OCI-LY7 (cell line): Measurements from ENCODE around the gene COL8A1. TPM values are rescaled to one million over a fixed set of nuclear protein-coding genes. Genes with fewer than 3 reads are reported as not detected.
"Not testable (repeated sequence)": the region's sequence is repeated elsewhere in the genome, so short reads cannot be mapped to it uniquely, and the experiment has no call there.

Experiments used
- BruUV-seq: library from RNA; stranded (reverse); fragments of 400-500 nt; replicated peaks from 2 replicates; lab custom pipeline; 2021; lab: Mats Ljungman, UMichigan
- CTCF ChIA-PET: fragments of 300-600 bp; sonication (Branson Sonifier 250); formaldehyde crosslinking; loops from one replicate; lab custom pipeline; 2022; ENCODE audit warnings: antibody characterized with exemption; ENCODE audit not compliant: unreplicated experiment; lab: Charles Lee
- POLR2A ChIA-PET: fragments of 300-600 bp; sonication (Branson Sonifier 250); formaldehyde crosslinking; loops from one replicate; lab custom pipeline; 2022; ENCODE audit warnings: antibody characterized with exemption; lab: Charles Lee
- DNase-seq: peaks from one replicate; pipeline ENCODE4 v3.0.0-alpha.2; 2015; ENCODE audit warnings: low spot score
- H2AFZ ChIP-seq: fragments of 200-600 bp; sonication (generic), shearing (Covaris generic); 2 replicates; pipeline ENCODE4 v1.6.1; 2014; ENCODE audit warnings: mild to moderate bottlenecking, antibody characterized with exemption, low read length, moderate library complexity
- H3K27ac ChIP-seq: fragments of 200-600 bp; sonication (generic); 2 replicates; pipeline ENCODE4 v1.5.1; 2014; ENCODE audit warnings: mixed run types, low read depth, mild to moderate bottlenecking, moderate library complexity, low read length, inconsistent platforms; ENCODE audit not compliant: poor library complexity, severe bottlenecking
- H3K36me3 ChIP-seq: fragments of 200-600 bp; sonication (generic); 2 replicates; pipeline ENCODE4 v1.6.1; 2014; ENCODE audit warnings: mild to moderate bottlenecking, antibody characterized with exemption, low read length, moderate library complexity, mixed read lengths; ENCODE audit not compliant: insufficient read depth
- H3K4me1 ChIP-seq: fragments of 200-600 bp; sonication (generic); 2 replicates; pipeline ENCODE4 v1.5.1; 2014; ENCODE audit warnings: mild to moderate bottlenecking, low read length; ENCODE audit not compliant: insufficient read depth, poor library complexity, severe bottlenecking
- H3K4me2 ChIP-seq: fragments of 200-600 bp; sonication (generic); 2 replicates; pipeline ENCODE4 v1.6.1; 2014; ENCODE audit warnings: mild to moderate bottlenecking, low read length
- H3K4me3 ChIP-seq: fragments of 200-600 bp; sonication (generic); 2 replicates; pipeline ENCODE4 v1.5.1; 2014; ENCODE audit warnings: mild to moderate bottlenecking, low read depth, low read length; ENCODE audit not compliant: poor library complexity, severe bottlenecking
- H3K79me2 ChIP-seq: fragments of 200-600 bp; sonication (generic); 2 replicates; pipeline ENCODE4 v1.6.1; 2016; ENCODE audit warnings: low read depth, mild to moderate bottlenecking, low read length, moderate library complexity, mixed read lengths; ENCODE audit not compliant: insufficient read depth
- H3K9me2 ChIP-seq: fragments of 200-600 bp; sonication (generic); 2 replicates; pipeline ENCODE4 v1.6.1; 2016; ENCODE audit warnings: mild to moderate bottlenecking, low read length, mixed read lengths; ENCODE audit not compliant: insufficient read depth
- H3K9me3 ChIP-seq: fragments of 200-600 bp; sonication (generic); 2 replicates; pipeline ENCODE4 v1.6.1; 2014; ENCODE audit warnings: mild to moderate bottlenecking, mixed run types, low read length, mixed read lengths
- H4K20me1 ChIP-seq: fragments of 200-600 bp; sonication (generic); 2 replicates; pipeline ENCODE4 v1.6.1; 2014; ENCODE audit warnings: mild to moderate bottlenecking, antibody characterized with exemption, low read length, moderate library complexity, mixed read lengths; ENCODE audit not compliant: insufficient read depth
- EZH2phosphoT487 ChIP-seq: fragments of 200-600 bp; sonication (generic); IDR thresholded peaks from 2 replicates; pipeline ENCODE4 v1.6.1; 2018; ENCODE audit warnings: low read depth, borderline replicate concordance, mild to moderate bottlenecking, mixed run types, antibody characterized with exemption, low read length, moderate library complexity, mixed read lengths
- intact Hi-C: fragments of 100-400 bp; cut with micrococcal nuclease; formaldehyde crosslinking; loops from one replicate; pipeline ENCODE4 v1.10.0; 2022; ENCODE audit not compliant: unreplicated experiment
- total RNA-seq, 2 experiments: library from RNA; depleted of rRNA in 1 of 2; stranded (reverse); fragments of >200 nt in 1 of 2; shearing (Covaris generic) in 1 of 2; gene quantifications; 2 replicates each; pipeline ENCODE4 v1.2.3, GENCODE V29; 2014 to 2022
- TF ChIP-seq, protein P1 (sequence below): fragments of 200-600 bp; sonication (generic); conservative IDR thresholded peaks from 2 replicates; pipeline ENCODE4 v1.5.1; 2014; ENCODE audit warnings: mild to moderate bottlenecking, antibody characterized with exemption, low read length, moderate library complexity, mixed read lengths

Gene COL8A1
- total RNA-seq, 2 experiments from 2014 or later, result 0.10 TPM; not detected in 1

- H2AFZ ChIP-seq, result no peak overlapping the region
- H3K27ac ChIP-seq, result no peak overlapping the region
- no peaks in the 10 kb centered on the region for H3K4me1 ChIP-seq
- H3K9me3 ChIP-seq, result no peaks in the 10 kb centered on the region
- no peak overlapping the region for H3K4me3 ChIP-seq
- BruUV-seq, result no TSS peak
- CTCF ChIA-PET, result no interaction called here
- POLR2A ChIA-PET, result interaction anchor here (0.8 to 1.1 kb wide), 2 partner anchors 9 kb away, joined by 3 read pairs; no protein-coding TSS in a partner anchor
- H3K4me2 ChIP-seq, result no peak overlapping the region
- H4K20me1 ChIP-seq, result peaks cover 30% of the 10 kb centered on the region
- H3K79me2 ChIP-seq, result no peaks in the 10 kb centered on the region
- no peak for DNase-seq
- no peaks in the 10 kb centered on the region for H3K9me2 ChIP-seq
- no peak for TF ChIP-seq EZH2phosphoT487
- TF ChIP-seq, protein P1, sequence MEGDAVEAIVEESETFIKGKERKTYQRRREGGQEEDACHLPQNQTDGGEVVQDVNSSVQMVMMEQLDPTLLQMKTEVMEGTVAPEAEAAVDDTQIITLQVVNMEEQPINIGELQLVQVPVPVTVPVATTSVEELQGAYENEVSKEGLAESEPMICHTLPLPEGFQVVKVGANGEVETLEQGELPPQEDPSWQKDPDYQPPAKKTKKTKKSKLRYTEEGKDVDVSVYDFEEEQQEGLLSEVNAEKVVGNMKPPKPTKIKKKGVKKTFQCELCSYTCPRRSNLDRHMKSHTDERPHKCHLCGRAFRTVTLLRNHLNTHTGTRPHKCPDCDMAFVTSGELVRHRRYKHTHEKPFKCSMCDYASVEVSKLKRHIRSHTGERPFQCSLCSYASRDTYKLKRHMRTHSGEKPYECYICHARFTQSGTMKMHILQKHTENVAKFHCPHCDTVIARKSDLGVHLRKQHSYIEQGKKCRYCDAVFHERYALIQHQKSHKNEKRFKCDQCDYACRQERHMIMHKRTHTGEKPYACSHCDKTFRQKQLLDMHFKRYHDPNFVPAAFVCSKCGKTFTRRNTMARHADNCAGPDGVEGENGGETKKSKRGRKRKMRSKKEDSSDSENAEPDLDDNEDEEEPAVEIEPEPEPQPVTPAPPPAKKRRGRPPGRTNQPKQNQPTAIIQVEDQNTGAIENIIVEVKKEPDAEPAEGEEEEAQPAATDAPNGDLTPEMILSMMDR, result no peak
- intact Hi-C loops, result no loop called here
- no peaks in the 10 kb centered on the region for H3K36me3 ChIP-seq
Observed at GRCh38 chr3:99838755-99839154, 200.4 kb downstream of the COL8A1 start.

- no TSS peak for BruUV-seq
- H2AFZ ChIP-seq, result no peak overlapping the region
- no peaks in the 10 kb centered on the region for H3K9me3 ChIP-seq
- H3K4me3 ChIP-seq, result no peak overlapping the region
- no peaks in the 10 kb centered on the region for H3K36me3 ChIP-seq
- intact Hi-C loops, result no loop called here
- TF ChIP-seq EZH2phosphoT487, result no peak
- TF ChIP-seq, protein P1, result no peak
- POLR2A ChIA-PET, result interaction anchor here (0.8 kb wide), 1 partner anchor 10 kb away, joined by 3 read pairs; no protein-coding TSS in a partner anchor
- no peak overlapping the region for H3K27ac ChIP-seq
- H3K79me2 ChIP-seq, result no peaks in the 10 kb centered on the region
- H3K9me2 ChIP-seq, result no peaks in the 10 kb centered on the region
- DNase-seq, result no peak
- no peaks in the 10 kb centered on the region for H3K4me1 ChIP-seq
- CTCF ChIA-PET, result no interaction called here
- no peak overlapping the region for H3K4me2 ChIP-seq
- peaks cover 36% of the 10 kb centered on the region for H4K20me1 ChIP-seq
Observed at GRCh38 chr3:99839613-99840012, 201.2 kb downstream of the COL8A1 start.

- H3K27ac ChIP-seq, H3K9me2 ChIP-seq, CTCF ChIA-PET, intact Hi-C loops, H3K4me3 ChIP-seq, BruUV-seq, DNase-seq, H3K36me3 ChIP-seq, H3K4me2 ChIP-seq, H3K79me2 ChIP-seq, H2AFZ ChIP-seq, H3K4me1 ChIP-seq, H3K9me3 ChIP-seq: not testable (repeated sequence)
- POLR2A ChIA-PET, result interaction anchor here (0.7 to 1.4 kb wide), 2 partner anchors 471 to 549 kb away, joined by 3 to 4 read pairs; no protein-coding TSS in a partner anchor
- H4K20me1 ChIP-seq, result peaks cover 47% of the 10 kb centered on the region
Observed at GRCh38 chr3:99841949-99842348, 203.6 kb downstream of the COL8A1 start.
